H1 (cell line): ENCODE data around the gene RERE. TPM values are rescaled to one million over a fixed set of nuclear protein-coding genes. Genes with fewer than 3 reads are reported as not detected.

Source experiments
- KDM5A ChIP-seq: fragments of 200-600 bp; IDR thresholded peaks from 2 replicates; pipeline ENCODE4 v1.7.1; 2012; ENCODE audit warnings: mild to moderate bottlenecking, low read length, inconsistent platforms, mixed read lengths
- POLR2A ChIP-seq, 2 experiments: IDR thresholded peaks; 1 replicate in 1 of 2; 2 replicates in 1 of 2; pipeline ENCODE4 v1.6.1; 2011; ENCODE audit warnings: low read depth in 2 of 2, low read length in 2 of 2, mild to moderate bottlenecking in 2 of 2; ENCODE audit errors: control extremely low read depth in 1 of 2
- RFX5 ChIP-seq: IDR thresholded peaks from 2 replicates; pipeline ENCODE4 v1.6.1; 2011; ENCODE audit warnings: low read depth, low read length, improper control_type of control experiment, borderline replicate concordance
- TBP ChIP-seq: IDR thresholded peaks from 2 replicates; pipeline ENCODE4 v1.6.1; 2011; ENCODE audit warnings: low read depth, low read length, improper control_type of control experiment
- polyA plus RNA-seq, 7 experiments: library from polyadenylated mRNA; depleted of rRNA in 3 of 7; stranded (reverse) in 5 of 7; unstranded in 2 of 7; fragments of >200 nt in 5 of 7; fragments of 200-250 nt in 2 of 7; gene quantifications; 1 replicate in 5 of 7; 2 replicates in 1 of 7; 4 replicates in 1 of 7; pipeline versions ENCODE4 v1.2.1 to v1.2.3, GENCODE V29; 2011 to 2013; ENCODE audit warnings: missing spikeins in 2 of 7, mixed read lengths in 2 of 7
- total RNA-seq: library from RNA; stranded (reverse); fragmentation: NEBNext Ultra II Directional; extraction: Animal tissue kit (Norgen Biotek cat#: 25700); gene quantifications from 2 replicates; pipeline ENCODE4 v1.2.1, GENCODE V29; 2021
- TF ChIP-seq, protein P1 (sequence below): IDR thresholded peaks from 2 replicates; pipeline ENCODE4 v1.6.1; 2011; ENCODE audit warnings: low read depth, mild to moderate bottlenecking, low read length; ENCODE audit not compliant: insufficient read depth
- TF ChIP-seq, protein P2 (sequence below): IDR thresholded peaks from 2 replicates; pipeline ENCODE4 v1.6.1; 2011; ENCODE audit warnings: low read length, improper control_type of control experiment

Gene RERE
- total and polyA plus RNA-seq, 2 of the 8 experiments (the other 6 are each of a cell fraction or from before 2014, with no cell fraction given), result 15.3 to 142 TPM

DNA sequence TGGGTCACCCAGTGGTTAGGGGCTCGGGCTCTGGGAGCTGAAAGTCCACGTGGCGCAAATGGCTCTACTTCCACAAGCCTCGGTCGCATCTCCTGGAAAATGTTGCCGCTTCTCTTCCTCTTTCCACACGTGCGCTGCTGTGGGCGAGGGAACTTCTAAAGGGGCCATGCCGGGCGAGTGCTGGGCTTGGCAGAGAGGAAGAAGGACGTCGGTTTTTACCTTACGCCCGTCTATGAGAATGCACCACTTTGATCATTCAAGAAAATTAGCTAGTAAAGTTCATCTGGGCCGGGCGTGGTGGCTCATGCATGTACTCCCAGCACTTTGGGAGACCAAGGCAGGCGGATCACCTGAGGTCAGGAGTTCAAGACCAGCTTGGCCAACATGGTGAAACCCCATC is 489.2 kb downstream of the RERE start (continued):
- TF ChIP-seq RFX5 (no peak), POLR2A (IDR thresholded peaks at IDR 0.05; ENCODE audit: control extremely low read depth in 1 of 2, low read depth in 2 of 2, low read length in 2 of 2) (no peak), TBP (no peak), KDM5A (no peak)
- TF ChIP-seq, protein P1, sequence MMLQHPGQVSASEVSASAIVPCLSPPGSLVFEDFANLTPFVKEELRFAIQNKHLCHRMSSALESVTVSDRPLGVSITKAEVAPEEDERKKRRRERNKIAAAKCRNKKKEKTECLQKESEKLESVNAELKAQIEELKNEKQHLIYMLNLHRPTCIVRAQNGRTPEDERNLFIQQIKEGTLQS, result no peak
- TF ChIP-seq, protein P2, sequence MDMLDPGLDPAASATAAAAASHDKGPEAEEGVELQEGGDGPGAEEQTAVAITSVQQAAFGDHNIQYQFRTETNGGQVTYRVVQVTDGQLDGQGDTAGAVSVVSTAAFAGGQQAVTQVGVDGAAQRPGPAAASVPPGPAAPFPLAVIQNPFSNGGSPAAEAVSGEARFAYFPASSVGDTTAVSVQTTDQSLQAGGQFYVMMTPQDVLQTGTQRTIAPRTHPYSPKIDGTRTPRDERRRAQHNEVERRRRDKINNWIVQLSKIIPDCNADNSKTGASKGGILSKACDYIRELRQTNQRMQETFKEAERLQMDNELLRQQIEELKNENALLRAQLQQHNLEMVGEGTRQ, result no peak
- TF ChIP-seq, all 59 proteins: peak for 0
